ENCODE results near the gene CKAP2. TPM values are rescaled to one million over a fixed set of nuclear protein-coding genes. Genes with fewer than 3 reads are reported as not detected.
"Not testable (repeated sequence)": the region's sequence is repeated elsewhere in the genome, so short reads cannot be mapped to it uniquely, and the experiment has no call there.

The CKAP2 gene
- total RNA-seq, 1 experiment from 2014 or later = 80.2 TPM

DNA sequence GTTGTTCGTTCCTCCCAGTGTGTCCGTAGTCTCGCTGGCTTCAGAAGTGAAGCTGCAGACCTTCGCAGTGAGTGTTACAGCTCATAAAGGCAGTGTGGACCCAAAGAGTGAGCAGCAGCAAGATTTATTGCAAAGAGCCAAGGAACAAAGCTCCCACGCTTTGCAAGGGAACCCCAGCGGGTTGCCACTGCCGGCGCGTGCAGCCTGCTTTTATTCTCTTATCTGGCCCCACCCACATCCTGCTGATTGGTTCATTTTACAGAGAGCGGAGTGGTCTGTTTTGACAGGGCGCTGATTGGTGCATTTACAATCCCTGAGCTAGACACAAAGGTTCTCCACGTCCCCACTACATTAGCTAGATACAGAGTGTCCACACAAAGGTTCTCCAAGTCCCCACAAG, 47.8 kb upstream of the CKAP2 start:
- ATAC-seq; H3K9me3 ChIP-seq (ENCODE audit: control insufficient read depth in 1 of 2, insufficient read depth in 1 of 2, low read depth in 1 of 2, low read length in 2 of 2); BruUV-seq (replicated peaks); H3K27me3 ChIP-seq (ENCODE audit: insufficient read depth, low read length); CTCF ChIA-PET; H3K36me3 ChIP-seq (ENCODE audit: control insufficient read depth in 1 of 2, insufficient read depth in 2 of 2, low read length in 2 of 2); intact Hi-C loops (cut with micrococcal nuclease); H3K9me2 ChIP-seq (ENCODE audit: insufficient read depth); H3K4me3 ChIP-seq (replicated peaks in 1 of 2; ENCODE audit: low read depth in 1 of 2, low read length in 2 of 2); H4K20me1 ChIP-seq (ENCODE audit: insufficient read depth); POLR2A ChIA-PET; H3K27ac ChIP-seq (ENCODE audit: low read depth, low read length); H3K9ac ChIP-seq (ENCODE audit: low read length); H3K79me2 ChIP-seq (ENCODE audit: insufficient read depth, low read length); H2AFZ ChIP-seq (ENCODE audit: low read depth, low read length, poor library complexity, severe bottlenecking); RAD21 ChIA-PET (ENCODE audit: low non-redundant PET in 1 of 2, low total read pairs in 2 of 2, uncharacterized antibody in 2 of 2, unreplicated experiment in 2 of 2); DNase-seq (ENCODE audit: low read depth, low spot score); H3K4me2 ChIP-seq (ENCODE audit: low read length): not testable (repeated sequence)
- H3K4me1 ChIP-seq (ENCODE audit: control insufficient read depth in 1 of 2, insufficient read depth in 2 of 2, low read length in 2 of 2) = peaks cover 0 to 10% of the 10 kb centered on the region in 2 experiments; a peak in 2 of 4 replicates

DNA sequence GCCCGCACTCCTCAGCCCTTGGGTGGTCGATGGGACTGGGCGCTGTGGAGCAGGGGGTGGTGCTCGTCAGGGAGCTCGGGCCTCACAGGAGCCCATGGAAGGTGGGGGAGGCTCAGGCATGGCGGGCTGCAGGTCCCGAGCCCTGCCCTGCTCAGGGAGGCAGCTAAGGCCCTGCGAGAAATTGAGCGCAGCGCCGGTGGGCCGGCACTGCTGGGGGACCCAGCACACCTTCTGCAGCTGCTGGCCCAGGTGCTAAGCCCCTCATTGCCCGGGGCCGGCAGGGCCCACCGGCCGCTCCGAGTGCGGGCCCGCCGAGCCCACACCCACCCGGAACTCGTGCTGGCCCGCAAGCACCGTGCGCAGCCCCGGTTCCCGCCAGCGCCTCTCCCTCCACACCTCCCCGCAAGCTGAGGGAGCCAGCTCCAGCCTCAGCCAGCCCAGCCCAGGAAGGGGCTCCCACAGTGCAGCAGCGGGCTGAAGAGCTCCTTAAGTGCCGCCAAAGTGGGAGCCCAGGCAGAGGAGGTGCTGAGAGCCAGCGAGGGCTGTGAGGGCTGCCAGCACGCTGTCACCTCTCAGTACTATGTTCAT, 47.1 kb upstream of the CKAP2 start:
- H3K4me3 ChIP-seq (replicated peaks in 1 of 2; ENCODE audit: low read depth in 1 of 2, low read length in 2 of 2); H3K9me3 ChIP-seq (ENCODE audit: control insufficient read depth in 1 of 2, insufficient read depth in 1 of 2, low read depth in 1 of 2, low read length in 2 of 2); DNase-seq (ENCODE audit: low read depth, low spot score); CTCF ChIA-PET; H2AFZ ChIP-seq (ENCODE audit: low read depth, low read length, poor library complexity, severe bottlenecking); intact Hi-C loops (cut with micrococcal nuclease); ATAC-seq; RAD21 ChIA-PET (ENCODE audit: low non-redundant PET in 1 of 2, low total read pairs in 2 of 2, uncharacterized antibody in 2 of 2, unreplicated experiment in 2 of 2); H4K20me1 ChIP-seq (ENCODE audit: insufficient read depth); BruUV-seq (replicated peaks); H3K4me2 ChIP-seq (ENCODE audit: low read length); POLR2A ChIA-PET; H3K9ac ChIP-seq (ENCODE audit: low read length); H3K27ac ChIP-seq (ENCODE audit: low read depth, low read length); H3K79me2 ChIP-seq (ENCODE audit: insufficient read depth, low read length); H3K9me2 ChIP-seq (ENCODE audit: insufficient read depth); H3K27me3 ChIP-seq (ENCODE audit: insufficient read depth, low read length); H3K36me3 ChIP-seq (ENCODE audit: control insufficient read depth in 1 of 2, insufficient read depth in 2 of 2, low read length in 2 of 2): not testable (repeated sequence)
- H3K4me1 ChIP-seq (ENCODE audit: control insufficient read depth in 1 of 2, insufficient read depth in 2 of 2, low read length in 2 of 2) = peaks cover 0 to 11% of the 10 kb centered on the region in 2 experiments; a peak in 2 of 4 replicates

DNA sequence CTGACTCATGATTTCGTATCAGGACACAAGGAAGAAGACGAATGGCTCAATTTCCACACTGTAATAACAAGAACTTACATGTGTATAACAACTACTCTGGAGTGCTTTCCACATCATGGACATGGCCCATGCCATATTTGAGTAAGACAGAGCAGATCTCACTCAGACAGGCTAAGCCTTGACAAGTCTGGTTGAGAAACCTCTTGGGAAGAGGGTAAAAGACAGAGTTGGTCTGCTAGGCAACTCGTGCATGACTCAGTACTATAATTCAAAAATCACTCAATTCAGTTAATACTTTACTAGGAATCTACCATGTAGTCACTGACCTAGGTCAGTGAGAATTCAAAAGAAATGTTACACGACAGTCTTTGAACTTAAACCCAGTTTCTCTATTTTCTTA, 43.6 kb upstream of the CKAP2 start:
- H3K36me3 ChIP-seq (ENCODE audit: control insufficient read depth in 1 of 2, insufficient read depth in 2 of 2, low read length in 2 of 2) = peaks cover 10 to 22% of the 10 kb centered on the region in 2 experiments; a peak in 3 of 4 replicates
- H3K79me2 ChIP-seq (ENCODE audit: insufficient read depth, low read length) = no peaks in the 10 kb centered on the region
- ATAC-seq (no peak), DNase-seq (ENCODE audit: low read depth, low spot score) (no peak)
- no peak overlapping the region for H2AFZ ChIP-seq (ENCODE audit: low read depth, low read length, poor library complexity, severe bottlenecking)
- H3K4me2 ChIP-seq (ENCODE audit: low read length) = peak overlapping the region; percentile 16
- RAD21 ChIA-PET (ENCODE audit: low non-redundant PET in 1 of 2, low total read pairs in 2 of 2, uncharacterized antibody in 2 of 2, unreplicated experiment in 2 of 2) = no interaction called here
- intact Hi-C loops (cut with micrococcal nuclease) = no loop called here
- POLR2A ChIA-PET = no interaction called here
- H3K9me3 ChIP-seq (ENCODE audit: control insufficient read depth in 1 of 2, insufficient read depth in 1 of 2, low read depth in 1 of 2, low read length in 2 of 2) = no peaks in the 10 kb centered on the region
- peaks cover 0 to 11% of the 10 kb centered on the region in 2 experiments; a peak in 2 of 4 replicates for H3K4me1 ChIP-seq (ENCODE audit: control insufficient read depth in 1 of 2, insufficient read depth in 2 of 2, low read length in 2 of 2)
- no peaks in the 10 kb centered on the region for H3K9me2 ChIP-seq (ENCODE audit: insufficient read depth)
- no peak overlapping the region for H3K27ac ChIP-seq (ENCODE audit: low read depth, low read length)
- CTCF ChIA-PET = no interaction called here
- H3K4me3 ChIP-seq (replicated peaks in 1 of 2; ENCODE audit: low read depth in 1 of 2, low read length in 2 of 2) = no peak overlapping the region
- BruUV-seq (replicated peaks) = no TSS peak
- H3K27me3 ChIP-seq (ENCODE audit: insufficient read depth, low read length) = no peaks in the 10 kb centered on the region
- H3K9ac ChIP-seq (ENCODE audit: low read length) = no peak overlapping the region
- no peaks in the 10 kb centered on the region for H4K20me1 ChIP-seq (ENCODE audit: insufficient read depth)
- TF ChIP-seq TCF7L2 (IDR thresholded peaks at IDR 0.05; ENCODE audit: borderline replicate concordance, extremely low read depth, insufficient read depth, insufficient read length) (no peak), POLR2A (IDR thresholded peaks at IDR 0.05; ENCODE audit: borderline replicate concordance, extremely low read depth, insufficient read depth, insufficient read length) (no peak), MAX (IDR thresholded peaks at IDR 0.05) (no peak), POLR2AphosphoS5 (IDR thresholded peaks at IDR 0.05; ENCODE audit: low read depth, low read length) (no peak), EZH2phosphoT487 (IDR thresholded peaks at IDR 0.05; ENCODE audit: borderline replicate concordance) (no peak), RAD21 (IDR thresholded peaks at IDR 0.05; ENCODE audit: low read depth) (no peak), ELF1 (IDR thresholded peaks at IDR 0.05; ENCODE audit: borderline replicate concordance, low read depth) (no peak), CBX3 (IDR thresholded peaks at IDR 0.05; ENCODE audit: low read depth) (no peak), SRF (IDR thresholded peaks at IDR 0.05; ENCODE audit: low read depth) (no peak)
- TF ChIP-seq, protein P1, sequence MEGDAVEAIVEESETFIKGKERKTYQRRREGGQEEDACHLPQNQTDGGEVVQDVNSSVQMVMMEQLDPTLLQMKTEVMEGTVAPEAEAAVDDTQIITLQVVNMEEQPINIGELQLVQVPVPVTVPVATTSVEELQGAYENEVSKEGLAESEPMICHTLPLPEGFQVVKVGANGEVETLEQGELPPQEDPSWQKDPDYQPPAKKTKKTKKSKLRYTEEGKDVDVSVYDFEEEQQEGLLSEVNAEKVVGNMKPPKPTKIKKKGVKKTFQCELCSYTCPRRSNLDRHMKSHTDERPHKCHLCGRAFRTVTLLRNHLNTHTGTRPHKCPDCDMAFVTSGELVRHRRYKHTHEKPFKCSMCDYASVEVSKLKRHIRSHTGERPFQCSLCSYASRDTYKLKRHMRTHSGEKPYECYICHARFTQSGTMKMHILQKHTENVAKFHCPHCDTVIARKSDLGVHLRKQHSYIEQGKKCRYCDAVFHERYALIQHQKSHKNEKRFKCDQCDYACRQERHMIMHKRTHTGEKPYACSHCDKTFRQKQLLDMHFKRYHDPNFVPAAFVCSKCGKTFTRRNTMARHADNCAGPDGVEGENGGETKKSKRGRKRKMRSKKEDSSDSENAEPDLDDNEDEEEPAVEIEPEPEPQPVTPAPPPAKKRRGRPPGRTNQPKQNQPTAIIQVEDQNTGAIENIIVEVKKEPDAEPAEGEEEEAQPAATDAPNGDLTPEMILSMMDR (IDR thresholded peaks at IDR 0.05 in 2 of 3, conservative IDR thresholded peaks at IDR 0.05 in 1 of 3; ENCODE audit: borderline replicate concordance in 1 of 3, insufficient read depth in 1 of 3, low read depth in 2 of 3, low read length in 2 of 3) = no peak
